HEK293 (cell line): ENCODE data around the gene KLHL8.

Experiments used
- CTCF ChIA-PET: fragments of 350-600 bp; formaldehyde crosslinking; extraction: SDS; loops from one replicate; lab custom pipeline; 2021; ENCODE audit warnings: antibody characterized with exemption; lab: Yijun Ruan, JAX
- POLR2A ChIA-PET: fragments of 300-600 bp; formaldehyde crosslinking; extraction: SDS; loops from one replicate; lab custom pipeline; 2020; ENCODE audit warnings: antibody characterized with exemption, inconsistent platforms; lab: Yijun Ruan, JAX
- H3K27ac ChIP-seq: fragments of 200-500 bp; sonication (Bioruptor generic); 2 replicates; pipeline ENCODE4 v1.5.1; 2014; ENCODE audit warnings: low read depth, low read length, control low read depth, inconsistent platforms; ENCODE audit errors: extremely low read depth
- H3K36me3 ChIP-seq, 2 experiments: fragments of 200-500 bp in 1 of 2; sonication (Bioruptor generic) in 1 of 2; 1 replicate in 1 of 2; 2 replicates in 1 of 2; pipeline ENCODE4 v1.5.1; 2014 to 2017; ENCODE audit warnings: inconsistent platforms in 2 of 2, low read length in 2 of 2; ENCODE audit not compliant: control insufficient read depth in 2 of 2, insufficient read depth in 1 of 2
- H3K4me1 ChIP-seq: fragments of 200-500 bp; sonication (Bioruptor generic); 2 replicates; pipeline ENCODE4 v1.5.1; 2014; ENCODE audit warnings: mild to moderate bottlenecking, low read length, inconsistent platforms; ENCODE audit not compliant: control insufficient read depth, insufficient read depth
- H3K4me3 ChIP-seq: 2 replicates; pipeline ENCODE4 v1.5.1; 2011; ENCODE audit warnings: low read depth, mild to moderate bottlenecking, control low read depth, low read length, moderate library complexity
- H3K9me3 ChIP-seq: fragments of 200-500 bp; sonication (Bioruptor generic); 2 replicates; pipeline ENCODE4 v1.5.1; 2014; ENCODE audit warnings: low read depth, low read length, inconsistent platforms; ENCODE audit not compliant: control insufficient read depth, insufficient read depth
- BCL11B ChIP-seq: fragments of 450-650 bp; formaldehyde crosslinking; IDR thresholded peaks from 2 replicates; pipeline ENCODE4 v1.5.1; 2016; ENCODE audit warnings: low read depth, missing biosample characterization, missing genetic modification characterization
- HOXD13 ChIP-seq: sonication (generic); formaldehyde crosslinking; IDR thresholded peaks from 2 replicates; pipeline ENCODE4 v1.8.0; 2022; ENCODE audit warnings: missing genetic modification reagents, borderline replicate concordance
- PRDM10 ChIP-seq: fragments of 450-650 bp; formaldehyde crosslinking; IDR thresholded peaks from 2 replicates; pipeline ENCODE4 v1.5.1; 2016; ENCODE audit warnings: missing biosample characterization, missing genetic modification characterization
- PRDM6 ChIP-seq: fragments of 450-650 bp; formaldehyde crosslinking; IDR thresholded peaks from 2 replicates; pipeline ENCODE4 v1.5.1; 2017; ENCODE audit warnings: missing biosample characterization, missing genetic modification characterization
- SALL2 ChIP-seq: fragments of 450-650 bp; formaldehyde crosslinking; IDR thresholded peaks from 2 replicates; pipeline ENCODE4 v1.5.0; 2017; ENCODE audit warnings: missing biosample characterization, mild to moderate bottlenecking, missing genetic modification characterization, borderline replicate concordance
- ZBTB49 ChIP-seq: fragments of 450-650 bp; formaldehyde crosslinking; IDR thresholded peaks from 2 replicates; pipeline ENCODE4 v1.5.1; 2016; ENCODE audit warnings: missing biosample characterization, missing genetic modification characterization, low read depth
- ZFP3 ChIP-seq: fragments of 450-650 bp; formaldehyde crosslinking; IDR thresholded peaks from 2 replicates; pipeline ENCODE4 v1.5.1; 2016; ENCODE audit warnings: low read depth, missing biosample characterization, missing genetic modification characterization
- ZNF155 ChIP-seq: fragments of 450-650 bp; formaldehyde crosslinking; IDR thresholded peaks from 2 replicates; pipeline ENCODE4 v1.5.1; 2016; ENCODE audit warnings: missing biosample characterization, missing genetic modification characterization
- ZNF280D ChIP-seq: fragments of 450-650 bp; formaldehyde crosslinking; IDR thresholded peaks from 2 replicates; pipeline ENCODE4 v1.5.1; 2016; ENCODE audit warnings: missing biosample characterization, missing genetic modification characterization
- ZNF433 ChIP-seq: fragments of 450-650 bp; formaldehyde crosslinking; IDR thresholded peaks from 2 replicates; pipeline ENCODE4 v1.5.1; 2016; ENCODE audit warnings: missing biosample characterization, missing genetic modification characterization, low read depth
- ZNF488 ChIP-seq: fragments of 450-650 bp; formaldehyde crosslinking; IDR thresholded peaks from 2 replicates; pipeline ENCODE4 v1.5.1; 2016; ENCODE audit warnings: missing biosample characterization, missing genetic modification characterization
- ZNF521 ChIP-seq: fragments of 450-650 bp; formaldehyde crosslinking; IDR thresholded peaks from 2 replicates; pipeline ENCODE4 v1.5.1; 2017; ENCODE audit warnings: missing biosample characterization, mild to moderate bottlenecking, missing genetic modification characterization
- ZNF626 ChIP-seq: fragments of 450-650 bp; sonication (Bioruptor Pico); formaldehyde crosslinking; IDR thresholded peaks from 2 replicates; pipeline ENCODE4 v1.5.1; 2018; ENCODE audit warnings: missing biosample characterization, missing genetic modification characterization, inconsistent platforms
- ZNF677 ChIP-seq: fragments of 450-650 bp; IDR thresholded peaks from 2 replicates; pipeline ENCODE4 v1.5.0; 2018; ENCODE audit warnings: missing biosample characterization, mild to moderate bottlenecking, missing genetic modification characterization, moderate library complexity
- ZNF747 ChIP-seq: fragments of 450-650 bp; formaldehyde crosslinking; IDR thresholded peaks from 2 replicates; pipeline ENCODE4 v1.5.1; 2016; ENCODE audit warnings: missing biosample characterization, missing genetic modification characterization
- ZNF777 ChIP-seq: fragments of 450-650 bp; formaldehyde crosslinking; IDR thresholded peaks from 2 replicates; pipeline ENCODE4 v1.5.1; 2017; ENCODE audit warnings: missing biosample characterization, missing genetic modification characterization, borderline replicate concordance
- ZNF791 ChIP-seq: fragments of 450-650 bp; formaldehyde crosslinking; IDR thresholded peaks from 2 replicates; pipeline ENCODE4 v1.5.1; 2016; ENCODE audit warnings: missing biosample characterization, missing genetic modification characterization
- ZSCAN16 ChIP-seq: fragments of 450-650 bp; formaldehyde crosslinking; IDR thresholded peaks from 2 replicates; pipeline ENCODE4 v1.5.1; 2016; ENCODE audit warnings: missing biosample characterization, missing genetic modification characterization

The KLHL8 gene

GRCh38 chr4:87185146-87185870 lies 35.1 kb downstream of the KLHL8 start:
- ChIA-PET CTCF (interaction anchor here (0.6 kb wide), 2 partner anchors 828 to 1032 kb away, joined by 3 read pairs; no protein-coding TSS in a partner anchor), POLR2A (no interaction called here)
- no peaks in the 10 kb centered on the region for H3K36me3 ChIP-seq
- H3K27ac ChIP-seq, result no peak overlapping the region
- H3K4me1 ChIP-seq, result no peaks in the 10 kb centered on the region
- TF ChIP-seq ZNF677 (tag by site-specific recombination), result no peak
- no peak for TF ChIP-seq ZNF777
- TF ChIP-seq ZNF747 (tag by site-specific recombination), result no peak
- no peak for TF ChIP-seq ZFP3
- no peak for TF ChIP-seq ZNF521 (tag by site-specific recombination)
- no peak for TF ChIP-seq ZNF791 (tag by site-specific recombination)
- TF ChIP-seq ZNF280D (tag by site-specific recombination), result no peak
- no peak for TF ChIP-seq PRDM10 (tag by site-specific recombination)
- no peak for TF ChIP-seq HOXD13 (CRISPR knock-in tag)
- TF ChIP-seq ZBTB49 (tag by site-specific recombination), result no peak
- no peak for TF ChIP-seq ZSCAN16 (tag by site-specific recombination)
- TF ChIP-seq ZNF433, result no peak
- no peak for TF ChIP-seq ZNF626 (tag by site-specific recombination)
- TF ChIP-seq SALL2 (tag by site-specific recombination), result no peak
- TF ChIP-seq ZNF155 (tag by site-specific recombination), result no peak
- no peak for TF ChIP-seq ZNF488 (tag by site-specific recombination)
- TF ChIP-seq BCL11B (tag by site-specific recombination), result no peak
- TF ChIP-seq PRDM6 (tag by site-specific recombination), result no peak
- H3K9me3 ChIP-seq, result no peaks in the 10 kb centered on the region
- H3K4me3 ChIP-seq, result no peak overlapping the region
